Measurements from ENCODE around the gene OR4D11.

DNA sequence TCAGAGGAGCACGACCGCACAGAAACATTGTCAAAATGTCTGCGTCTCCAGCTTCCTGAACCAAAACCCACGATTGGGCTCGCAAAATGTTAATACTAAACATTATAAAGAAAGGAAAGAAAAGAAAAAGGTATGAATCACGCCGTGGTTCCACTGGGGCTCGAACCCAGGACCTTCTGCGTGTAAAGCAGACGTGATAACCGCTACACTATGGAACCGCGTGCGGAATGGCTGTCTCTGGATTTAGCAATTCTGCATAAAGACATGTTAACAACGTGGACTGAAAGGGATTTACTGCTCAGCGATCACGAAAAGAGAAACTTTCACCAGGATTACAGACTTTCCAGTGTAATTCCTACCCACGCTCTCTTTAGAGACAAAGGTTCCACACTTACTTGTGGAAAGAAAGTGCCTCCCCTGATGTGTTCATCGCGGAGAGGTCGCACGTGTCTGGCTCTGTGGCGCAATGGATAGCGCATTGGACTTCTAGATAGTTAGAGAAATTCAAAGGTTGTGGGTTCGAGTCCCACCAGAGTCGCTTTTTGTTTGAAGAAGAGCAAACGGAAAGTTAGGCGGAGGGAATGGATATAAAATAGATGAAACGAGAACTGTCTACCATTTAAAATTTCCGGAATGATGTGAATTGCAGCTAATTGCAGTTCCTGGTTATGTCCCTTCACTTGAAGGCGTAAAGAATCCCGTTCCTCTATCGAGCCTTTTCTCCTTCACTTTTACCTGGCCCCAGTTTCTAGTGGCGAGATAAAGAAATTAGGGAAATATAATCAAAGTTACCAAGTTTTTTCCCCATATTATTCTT is 47.7 kb downstream of the OR4D11 start:
- TF ChIP-seq, protein P1, sequence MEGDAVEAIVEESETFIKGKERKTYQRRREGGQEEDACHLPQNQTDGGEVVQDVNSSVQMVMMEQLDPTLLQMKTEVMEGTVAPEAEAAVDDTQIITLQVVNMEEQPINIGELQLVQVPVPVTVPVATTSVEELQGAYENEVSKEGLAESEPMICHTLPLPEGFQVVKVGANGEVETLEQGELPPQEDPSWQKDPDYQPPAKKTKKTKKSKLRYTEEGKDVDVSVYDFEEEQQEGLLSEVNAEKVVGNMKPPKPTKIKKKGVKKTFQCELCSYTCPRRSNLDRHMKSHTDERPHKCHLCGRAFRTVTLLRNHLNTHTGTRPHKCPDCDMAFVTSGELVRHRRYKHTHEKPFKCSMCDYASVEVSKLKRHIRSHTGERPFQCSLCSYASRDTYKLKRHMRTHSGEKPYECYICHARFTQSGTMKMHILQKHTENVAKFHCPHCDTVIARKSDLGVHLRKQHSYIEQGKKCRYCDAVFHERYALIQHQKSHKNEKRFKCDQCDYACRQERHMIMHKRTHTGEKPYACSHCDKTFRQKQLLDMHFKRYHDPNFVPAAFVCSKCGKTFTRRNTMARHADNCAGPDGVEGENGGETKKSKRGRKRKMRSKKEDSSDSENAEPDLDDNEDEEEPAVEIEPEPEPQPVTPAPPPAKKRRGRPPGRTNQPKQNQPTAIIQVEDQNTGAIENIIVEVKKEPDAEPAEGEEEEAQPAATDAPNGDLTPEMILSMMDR (IDR thresholded peaks at IDR 0.05), result no peak
- TF ChIP-seq POLR2A (IDR thresholded peaks at IDR 0.05), result peak; percentile 12
- TF ChIP-seq EP300 (IDR thresholded peaks at IDR 0.05; ENCODE audit: low read depth), result no peak

Measured in transverse colon (tissue), 3 donors.